GM12891 (cell line): Measurements from ENCODE around the gene DNMBP.

Experiments
- POLR2A ChIP-seq: IDR thresholded peaks from 2 replicates; pipeline ENCODE4 v1.6.1; 2011; ENCODE audit warnings: low read depth, low read length, control low read depth
- POLR2AphosphoS5 ChIP-seq: IDR thresholded peaks from 2 replicates; pipeline ENCODE4 v1.6.1; 2011; ENCODE audit warnings: low read depth, low read length, control low read depth
- POU2F2 ChIP-seq: IDR thresholded peaks from 2 replicates; pipeline ENCODE4 v1.6.1; 2011; ENCODE audit warnings: low read depth, mild to moderate bottlenecking, control low read depth, low read length, moderate library complexity
- TAF1 ChIP-seq: IDR thresholded peaks from 2 replicates; pipeline ENCODE4 v1.6.1; 2011; ENCODE audit warnings: low read depth, low read length, control low read depth

DNA sequence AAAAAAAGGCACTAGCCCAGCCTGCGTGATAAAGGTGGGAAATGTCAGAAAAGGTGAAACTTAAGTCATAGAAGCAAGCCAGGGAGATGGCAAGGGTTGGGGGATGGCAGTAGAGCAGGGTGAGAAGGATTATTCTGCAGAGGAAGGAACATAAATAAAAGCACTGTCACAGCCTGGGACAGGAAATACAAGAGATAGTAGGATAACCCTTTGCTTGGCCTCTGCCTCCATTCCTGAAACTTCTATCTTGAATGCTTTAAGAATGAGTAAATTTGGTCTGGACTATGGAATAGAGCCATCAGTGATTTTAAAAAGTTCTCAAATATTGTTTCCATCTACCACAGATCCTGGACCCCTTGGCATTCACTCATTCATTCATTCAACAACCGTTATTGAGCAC lies 177.3 kb downstream of the DNMBP start:
- no peak for TF ChIP-seq POU2F2
- no peak for TF ChIP-seq POLR2A
- TF ChIP-seq TAF1, result no peak
- TF ChIP-seq POLR2AphosphoS5, result no peak
